K562 (cell line): Measurements from ENCODE around the gene CSDE1. TPM values are rescaled to one million over a fixed set of nuclear protein-coding genes. Genes with fewer than 3 reads are reported as not detected.

ENCODE experiments used
- ATAC-seq: fragments of 200-7000 bp; cut with Tn5 transposase; 3 replicates; pipeline ENCODE4 v1.9.1; 2020; ENCODE audit warnings: moderate library complexity
- BruUV-seq: library from RNA; stranded (reverse); fragments of 400-500 nt; replicated peaks from 2 replicates; lab custom pipeline; 2021; lab: Mats Ljungman, UMichigan
- CTCF ChIA-PET: fragments of 300-600 bp; formaldehyde crosslinking; extraction: SDS; loops from one replicate; lab custom pipeline; 2021; ENCODE audit warnings: low intra/inter-chr PET ratio; lab: Yijun Ruan, JAX
- POLR2A ChIA-PET: fragments of 300-600, 350-650 bp; sonication (Branson Sonifier 250); formaldehyde crosslinking; extraction: SDS; loops from one replicate; lab custom pipeline; 2021; ENCODE audit warnings: antibody characterized with exemption, inconsistent platforms; lab: Yijun Ruan, JAX
- DNase-seq, 4 experiments: peaks; one replicate each; pipeline versions ENCODE4 v3.0.0 to v3.0.0-alpha.2; 2011 to 2018; ENCODE audit warnings: low spot score in 3 of 4, mixed read lengths in 3 of 4; ENCODE audit errors: extremely low read depth in 1 of 4
- FAIRE-seq: peaks from 2 replicates; lab custom pipeline; 2011; peaks lifted over from hg19 to GRCh38; lab: Jason Lieb, UNC
- H2AFZ ChIP-seq: 2 replicates; pipeline ENCODE4 v1.6.0; 2011; ENCODE audit warnings: low read depth, low read length, control low read depth, inconsistent platforms
- H3K27ac ChIP-seq: fragments of 200-600 bp; 3 replicates; pipeline ENCODE4 v1.8.0; 2011; ENCODE audit warnings: low read depth, mild to moderate bottlenecking, control low read depth, inconsistent platforms, low read length, moderate library complexity, mixed read lengths; ENCODE audit errors: extremely low read depth
- H3K27me3 ChIP-seq, 2 experiments: fragments of 300-600 bp in 1 of 2; 2 replicates in 1 of 2; 3 replicates in 1 of 2; pipeline versions ENCODE4 v1.6.0 to v1.8.0; 2011; ENCODE audit warnings: inconsistent platforms in 2 of 2, low read length in 2 of 2, mild to moderate bottlenecking in 1 of 2, mixed read lengths in 1 of 2, moderate library complexity in 1 of 2; ENCODE audit not compliant: control insufficient read depth in 2 of 2, insufficient read depth in 2 of 2
- H3K36me3 ChIP-seq: fragments of 300-600 bp; 3 replicates; pipeline ENCODE4 v1.8.0; 2011; ENCODE audit warnings: mild to moderate bottlenecking, low read length, inconsistent platforms; ENCODE audit not compliant: control insufficient read depth, insufficient read depth
- H3K4me1 ChIP-seq, 2 experiments: fragments of 200-600 bp in 1 of 2; replicated peaks in 1 of 2; 2 replicates in 1 of 2; 3 replicates in 1 of 2; pipeline versions ENCODE4 v1.5.1 to v1.8.0; 2011; ENCODE audit warnings: inconsistent platforms in 2 of 2, low read length in 2 of 2, mild to moderate bottlenecking in 1 of 2, mixed read lengths in 1 of 2, moderate library complexity in 1 of 2; ENCODE audit not compliant: control insufficient read depth in 2 of 2, insufficient read depth in 2 of 2
- H3K4me2 ChIP-seq: 2 replicates; pipeline ENCODE4 v1.6.1; 2011; ENCODE audit warnings: low read length, control low read depth, inconsistent platforms, mixed read lengths; ENCODE audit not compliant: insufficient read depth
- H3K4me3 ChIP-seq: fragments of 200-600 bp; sonication (generic), shearing (Covaris generic); 2 replicates; pipeline ENCODE4 v1.5.1; 2016; ENCODE audit warnings: control low read depth, inconsistent platforms
- H3K79me2 ChIP-seq: fragments of 200-600 bp; 3 replicates; pipeline ENCODE4 v1.8.0; 2011; ENCODE audit warnings: low read length, inconsistent platforms; ENCODE audit not compliant: control insufficient read depth, insufficient read depth
- H3K9ac ChIP-seq, 2 experiments: 2 replicates each; pipeline versions ENCODE4 v1.6.0 to v1.6.1; 2011; ENCODE audit warnings: low read depth in 2 of 2, low read length in 2 of 2, control low read depth in 1 of 2, inconsistent platforms in 1 of 2, mild to moderate bottlenecking in 1 of 2, mixed read lengths in 1 of 2; ENCODE audit not compliant: insufficient read depth in 1 of 2
- H3K9me1 ChIP-seq: one replicate; pipeline ENCODE4 v1.6.0; 2011; ENCODE audit warnings: inconsistent platforms, mild to moderate bottlenecking, low read length, moderate library complexity; ENCODE audit not compliant: control insufficient read depth, insufficient read depth
- H3K9me3 ChIP-seq: replicated peaks from 2 replicates; pipeline ENCODE4 v1.5.1; 2011; ENCODE audit warnings: low read depth, low read length, inconsistent platforms; ENCODE audit not compliant: control insufficient read depth, insufficient read depth
- H4K20me1 ChIP-seq: replicated peaks from 2 replicates; pipeline ENCODE4 v1.6.1; 2011; ENCODE audit warnings: low read length, inconsistent platforms, mixed read lengths; ENCODE audit not compliant: control insufficient read depth, insufficient read depth
- CBFA2T3 ChIP-seq: fragments of 450-650 bp; IDR thresholded peaks from 2 replicates; pipeline ENCODE4 v1.6.1; 2017
- DACH1 ChIP-seq: fragments of 450-650 bp; IDR thresholded peaks from 2 replicates; pipeline ENCODE4 v1.6.1; 2018; ENCODE audit not compliant: partially characterized antibody
- E2F8 ChIP-seq: fragments of 450-650 bp; IDR thresholded peaks from 2 replicates; pipeline ENCODE4 v1.7.1; 2018; ENCODE audit warnings: mild to moderate bottlenecking, low read depth; ENCODE audit not compliant: partially characterized antibody
- ETV6 ChIP-seq, 3 experiments: fragments of 150-350 bp in 1 of 3; sonication (generic) in 1 of 3; formaldehyde crosslinking in 1 of 3; IDR thresholded peaks; 2 replicates each; pipeline versions ENCODE4 v1.6.1 to v1.8.0; 2014 to 2022; ENCODE audit warnings: borderline replicate concordance in 2 of 3, low read depth in 2 of 3, antibody characterized with exemption in 1 of 3, low read length in 1 of 3, mild to moderate bottlenecking in 1 of 3, missing genetic modification reagents in 1 of 3
- ILF3 ChIP-seq: fragments of 450-650 bp; IDR thresholded peaks from 2 replicates; pipeline ENCODE4 v1.6.1; 2018; ENCODE audit warnings: antibody characterized with exemption, mild to moderate bottlenecking, moderate library complexity, borderline replicate concordance
- OTX1 ChIP-seq: fragments of 450-650 bp; formaldehyde crosslinking; IDR thresholded peaks from 2 replicates; pipeline ENCODE4 v1.4.0; 2022; ENCODE audit warnings: mild to moderate bottlenecking
- ZNF124 ChIP-seq: sonication (generic); formaldehyde crosslinking; IDR thresholded peaks from 2 replicates; pipeline ENCODE4 v1.8.1; 2022; ENCODE audit warnings: missing genetic modification reagents
- ZNF253 ChIP-seq: fragments of 250-450 bp; sonication (Bioruptor Pico); conservative IDR thresholded peaks from 2 replicates; pipeline ENCODE4 v1.6.1; 2021; ENCODE audit warnings: mild to moderate bottlenecking
- WGBS: fragments of 100-300 bp; shearing (Covaris generic); methylation state at CpG from one replicate; pipeline ENCODE4 v1.1.6; 2016; ENCODE audit warnings: low coverage, mixed read lengths; ENCODE audit not compliant: insufficient coverage; ENCODE audit errors: missing lambda C conversion rate; 5-methylcytosine and 5-hydroxymethylcytosine counted together
- in situ Hi-C: fragments of 300-500 bp; cut with MboI; formaldehyde crosslinking; loops from 4 replicates; pipeline ENCODE4 v1.15.0; 2018; ENCODE audit warnings: inconsistent platforms, mixed read lengths
- intact Hi-C: fragments of 100-400 bp; cut with micrococcal nuclease; formaldehyde crosslinking; loops from 2 replicates; pipeline ENCODE4 v1.14.2; 2022
- polyA plus RNA-seq, 8 experiments: library from polyadenylated mRNA; depleted of rRNA in 4 of 8; stranded (reverse) in 5 of 8; unstranded in 3 of 8; fragments of >200 nt; fragmentation: Nextera tagmentation in 2 of 8; fragmentation: Illumina TruSeq in 1 of 8; extraction: Ambion mirVana in 2 of 8; extraction: Trizol in 1 of 8; gene quantifications; 2 replicates each; pipeline versions ENCODE4 v1.2.1 to v1.2.3, GENCODE V29; 2011 to 2014; ENCODE audit warnings: inconsistent platforms in 1 of 8, missing spikeins in 1 of 8
- total RNA-seq, 7 experiments: library from RNA; depleted of rRNA in 6 of 7; stranded (reverse); fragments of >200 nt in 6 of 7; fragmentation: Illumina TruSeq in 2 of 7; extraction: Trizol in 2 of 7; gene quantifications; 2 replicates each; pipeline versions ENCODE4 v1.2.1 to v1.2.3, GENCODE V29; 2011 to 2021; ENCODE audit warnings: low replicate concordance in 1 of 7

Gene CSDE1
- total and polyA plus RNA-seq, 9 of the 15 experiments (the other 6 are each of a cell fraction or from before 2014, with no cell fraction given), result 174 to 538 (median 403) TPM

GRCh38 chr1:114770989-114771388 lies 13.2 kb upstream of the CSDE1 start:
- CTCF ChIA-PET, result no interaction called here
- intact Hi-C loops, result no loop called here

More at GRCh38 chr1:114770989-114771388, 13.2 kb upstream of the CSDE1 start:
- no peaks in the 10 kb centered on the region for H3K9me3 ChIP-seq
- ATAC-seq (no peak), DNase-seq (no peak), FAIRE-seq (no peak)
- in situ Hi-C loops, result no loop called here
- WGBS, result 89% methylated on average over 1 of the region's 1 CpG
- no peaks in the 10 kb centered on the region for H3K79me2 ChIP-seq
- POLR2A ChIA-PET, result interaction anchor here (1.1 to 2.2 kb wide), 3 partner anchors 9 to 14 kb away, joined by 4 to 9 read pairs (median 7); partner anchors contain the start of genes CSDE1 and SIKE1
- TF ChIP-seq ZNF124 (CRISPR knock-in tag) (no peak), OTX1 (no peak), ILF3 (no peak), ETV6 (IDR thresholded peaks at IDR 0.05; ENCODE audit: borderline replicate concordance in 1 of 2, low read depth in 2 of 2, low read length in 1 of 2) (no peak), ETV6 (CRISPR knock-in tag; IDR thresholded peaks at IDR 0.05; ENCODE audit: borderline replicate concordance) (no peak), E2F8 (no peak), CBFA2T3 (no peak), ZNF253 (CRISPR knock-in tag) (no peak), DACH1 (no peak)
- H3K27me3 ChIP-seq, result no peaks in the 10 kb centered on the region
- H3K9me1 ChIP-seq, result no peaks in the 10 kb centered on the region
- BruUV-seq, result no TSS peak
- no peak overlapping the region for H3K4me2 ChIP-seq
- H4K20me1 ChIP-seq, result no peaks in the 10 kb centered on the region
- no peak overlapping the region for H2AFZ ChIP-seq
- no peak overlapping the region for H3K27ac ChIP-seq
- H3K9ac ChIP-seq, result no peak overlapping the region
- H3K4me1 ChIP-seq, result no peaks in the 10 kb centered on the region
- H3K36me3 ChIP-seq, result peaks cover 50% of the 10 kb centered on the region
- no peak overlapping the region for H3K4me3 ChIP-seq
